ENCODE results near the gene TRRAP.
A peak's percentile ranks its signal among the peaks of the same experiment; 100 is the strongest.

The TRRAP gene

DNA sequence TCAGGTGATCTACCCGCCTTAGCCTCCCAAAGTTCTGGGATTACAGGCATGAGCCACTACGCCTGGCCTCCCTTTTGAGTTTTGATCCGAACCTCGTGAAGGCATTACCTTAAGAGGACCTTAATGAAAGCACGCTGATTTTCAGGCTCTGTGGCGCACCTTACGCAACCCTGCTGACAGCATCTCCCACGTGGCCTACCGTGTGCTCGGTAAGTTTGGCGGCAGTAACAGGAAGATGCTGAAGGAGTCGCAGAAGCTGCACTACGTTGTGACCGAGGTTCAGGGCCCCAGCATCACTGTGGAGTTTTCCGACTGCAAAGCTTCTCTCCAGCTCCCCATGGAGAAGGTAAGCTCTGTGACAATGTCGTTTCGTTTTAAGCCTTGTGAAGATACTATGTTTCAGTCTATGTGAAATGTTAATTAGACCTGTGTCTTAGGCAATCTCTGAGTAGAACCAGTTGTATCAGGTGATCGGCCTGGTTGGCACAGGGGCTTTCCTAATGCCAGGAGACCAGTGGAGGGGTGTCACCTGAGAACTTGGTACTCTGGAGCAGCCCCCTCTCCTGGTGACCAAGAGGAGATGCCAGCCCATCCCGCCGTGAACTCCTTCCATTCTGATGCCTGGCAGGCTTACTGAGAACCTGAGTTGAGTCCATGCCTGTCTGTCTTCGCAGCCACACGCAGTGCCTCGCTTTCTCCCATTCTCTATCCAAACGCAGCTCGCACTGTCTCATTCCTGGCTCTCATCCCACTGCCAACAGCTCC is 43.5 kb downstream of the TRRAP start:
- TF ChIP-seq CTCF (IDR thresholded peaks at IDR 0.05; ENCODE audit: low read depth, low read length): no peak
- DNase-seq (ENCODE audit: low read depth in 2 of 2): no peak
- H3K4me3 ChIP-seq (replicated peaks in 1 of 2; ENCODE audit: low read depth in 2 of 2, low read length in 2 of 2): no peak overlapping the region

DNA sequence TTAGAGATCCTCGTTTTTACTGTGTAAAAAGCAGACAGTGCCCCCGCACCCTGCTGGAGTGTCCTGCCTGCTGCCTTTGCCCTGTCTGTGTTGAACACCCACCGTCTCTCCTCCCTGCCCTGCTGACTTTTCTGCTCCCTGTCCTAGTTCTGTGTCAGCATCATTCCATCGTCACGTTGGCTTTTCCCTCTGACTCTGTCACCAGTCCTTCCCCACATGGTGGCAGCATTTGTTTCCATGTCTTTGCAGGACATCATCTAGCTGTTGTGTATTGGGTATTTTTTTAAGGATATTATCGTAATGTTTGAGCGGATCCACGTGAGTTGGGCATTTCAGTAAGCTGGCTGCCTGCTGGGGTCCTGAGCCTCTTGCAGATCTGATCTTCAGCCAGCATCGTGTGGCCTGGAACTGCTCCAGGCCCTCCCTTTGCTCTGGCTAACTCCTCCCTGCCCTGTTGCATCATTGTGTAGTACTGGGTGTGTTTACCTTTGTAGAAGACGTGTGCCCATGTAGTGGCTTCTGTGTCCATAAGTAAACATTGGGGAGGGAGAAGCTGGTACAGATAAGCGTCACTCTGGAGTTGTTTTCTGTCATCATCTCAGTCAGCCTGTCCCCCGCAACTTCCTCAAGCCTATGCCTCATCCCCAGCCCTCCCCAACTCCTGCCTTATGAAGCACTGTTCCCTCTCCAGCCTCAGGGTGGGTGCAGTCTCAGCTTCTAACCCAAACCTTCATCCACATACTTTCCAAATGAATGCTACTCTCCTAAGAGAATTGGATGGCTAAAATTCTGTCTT is 44.3 kb downstream of the TRRAP start:
- no peak overlapping the region for H3K4me3 ChIP-seq (replicated peaks in 1 of 2; ENCODE audit: low read depth in 2 of 2, low read length in 2 of 2)
- no peak for TF ChIP-seq CTCF (IDR thresholded peaks at IDR 0.05; ENCODE audit: low read depth, low read length)
- peak; percentile 62 to 77 for DNase-seq (ENCODE audit: low read depth in 2 of 2)

DNA sequence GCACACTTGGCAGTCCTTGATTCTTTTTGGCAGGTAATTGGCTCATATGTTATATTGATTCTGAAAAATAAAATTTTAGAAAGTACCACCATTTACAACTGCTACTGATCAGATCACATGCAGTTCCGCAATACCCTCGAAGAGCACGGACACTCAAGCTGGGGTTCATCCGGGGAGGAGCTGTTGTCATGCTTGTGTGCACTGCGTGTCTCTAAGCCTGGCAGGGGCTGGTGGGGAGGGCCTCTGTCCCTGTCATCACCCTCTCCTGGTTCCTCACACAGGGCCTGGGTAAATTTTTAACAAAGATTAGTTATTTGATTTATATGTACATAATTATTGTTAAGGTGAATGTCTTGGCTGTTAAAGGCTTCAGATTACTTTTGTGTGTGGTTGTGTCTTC is 45.2 kb downstream of the TRRAP start:
- no peak for TF ChIP-seq CTCF (IDR thresholded peaks at IDR 0.05; ENCODE audit: low read depth, low read length)
- no peak for DNase-seq (ENCODE audit: low read depth in 2 of 2)
- H3K4me3 ChIP-seq (replicated peaks in 1 of 2; ENCODE audit: low read depth in 2 of 2, low read length in 2 of 2): no peak overlapping the region

GRCh38 chr7:98927125-98927524 is 48.8 kb downstream of the TRRAP start:
- no peak overlapping the region for H3K4me3 ChIP-seq (replicated peaks in 1 of 2; ENCODE audit: low read depth in 2 of 2, low read length in 2 of 2)
- no peak for TF ChIP-seq CTCF (IDR thresholded peaks at IDR 0.05; ENCODE audit: low read depth, low read length)
- no peak for DNase-seq (ENCODE audit: low read depth in 2 of 2)

GRCh38 chr7:98930464-98930863 is 52.1 kb downstream of the TRRAP start:
- no peak overlapping the region for H3K4me3 ChIP-seq (replicated peaks in 1 of 2; ENCODE audit: low read depth in 2 of 2, low read length in 2 of 2)
- no peak for DNase-seq (ENCODE audit: low read depth in 2 of 2)

GRCh38 chr7:98930921-98931320 is 52.6 kb downstream of the TRRAP start:
- peak in 1 of 2 donors; percentile 11 for DNase-seq (ENCODE audit: low read depth in 2 of 2)
- no peak for TF ChIP-seq CTCF (IDR thresholded peaks at IDR 0.05; ENCODE audit: low read depth, low read length)
- H3K4me3 ChIP-seq (replicated peaks in 1 of 2; ENCODE audit: low read depth in 2 of 2, low read length in 2 of 2): no peak overlapping the region

More at GRCh38 chr7:98930464-98930863, 52.1 kb downstream of the TRRAP start:
- TF ChIP-seq CTCF (IDR thresholded peaks at IDR 0.05; ENCODE audit: low read depth, low read length): no peak

Measured in cardiac fibroblast (primary cell).